Measurements from ENCODE around the gene APOBEC3G.
A peak's percentile ranks its signal among the peaks of the same experiment; 100 is the strongest.

APOBEC3G gene

GRCh38 chr22:39092111-39092862, 15.2 kb downstream of the APOBEC3G start:
- DNase-seq, result no peak

DNA sequence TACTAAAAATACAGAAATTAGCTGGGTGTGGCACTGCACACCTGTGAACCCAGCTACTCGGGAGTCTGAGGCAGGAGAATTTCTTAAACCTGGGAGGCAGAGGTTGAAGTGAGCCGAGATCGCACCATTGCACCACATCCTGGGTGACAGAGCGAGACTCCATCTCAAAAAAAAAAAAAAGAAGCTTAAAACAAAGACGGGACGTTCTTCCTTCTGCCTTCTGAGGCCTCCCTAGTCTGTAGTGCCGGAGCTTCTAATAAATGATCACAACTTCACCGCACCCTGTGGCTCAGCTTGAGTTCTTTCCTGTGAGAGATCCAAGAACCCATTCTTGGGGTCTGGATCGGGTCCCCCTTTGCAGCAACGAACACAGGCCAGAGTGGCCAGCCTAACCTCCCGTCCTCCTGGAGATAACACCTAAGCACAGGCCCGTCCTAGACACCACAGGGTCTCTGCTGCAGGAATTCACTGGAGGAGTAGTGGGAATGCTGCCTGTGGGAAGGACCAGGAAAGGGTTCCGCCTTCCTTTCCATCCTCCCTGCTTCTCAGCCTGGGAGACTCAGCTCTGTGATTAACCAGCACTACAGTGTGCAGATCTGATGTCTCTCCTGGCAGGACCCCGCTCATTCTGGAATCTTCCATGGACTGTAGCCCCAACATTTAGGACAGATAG, 17.8 kb downstream of the APOBEC3G start:
- no peak for DNase-seq

GRCh38 chr22:39095971-39096370, 18.9 kb downstream of the APOBEC3G start:
- no peak for DNase-seq

- no peak for DNase-seq
These were observed 20.3 kb downstream of the APOBEC3G start, which contains the start of gene APOBEC3H for GRCh38 chr22:39097098-39098020. Gene APOBEC3H, plus strand, starts transcription at chr22:39097244. Its CDS starts 3,035 bp downstream, at chr22:39100279.

- peak; percentile 38 for DNase-seq
These were observed 21.0 kb downstream of the APOBEC3G start for GRCh38 chr22:39098026-39098425.

- no peak for DNase-seq
These were observed 21.5 kb downstream of the APOBEC3G start for GRCh38 chr22:39098576-39098975.

GRCh38 chr22:39101226-39101625, 24.2 kb downstream of the APOBEC3G start:
- DNase-seq, result no peak

GRCh38 chr22:39103431-39103830, 26.4 kb downstream of the APOBEC3G start:
- no peak for DNase-seq

GRCh38 chr22:39106326-39106725, 29.3 kb downstream of the APOBEC3G start:
- no peak for DNase-seq

DNA sequence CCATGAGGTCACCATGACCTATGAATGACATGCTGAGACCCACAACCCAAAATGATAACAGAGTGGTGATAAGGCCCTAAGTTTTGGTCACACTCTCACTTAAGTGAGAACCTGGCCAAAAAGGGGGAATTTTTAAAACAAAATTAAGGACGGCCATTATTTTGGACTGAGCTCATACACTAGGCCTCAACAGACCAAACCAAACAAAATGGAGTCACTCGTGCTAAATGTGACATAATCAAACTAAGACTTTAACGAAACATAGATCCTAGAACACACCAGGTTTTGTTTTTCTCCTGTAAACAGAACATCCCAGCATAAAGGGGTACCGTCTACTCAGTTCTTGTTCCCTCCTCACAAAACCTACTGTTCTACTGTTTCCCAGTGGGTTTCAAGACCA, 31.4 kb downstream of the APOBEC3G start:
- DNase-seq, result no peak

- DNase-seq, result no peak
These were observed 32.3 kb downstream of the APOBEC3G start for GRCh38 chr22:39109361-39109760.

- DNase-seq, result no peak
These were observed 33.8 kb downstream of the APOBEC3G start for GRCh38 chr22:39110631-39111561.

GRCh38 chr22:39114112-39114511, 37.0 kb downstream of the APOBEC3G start:
- no peak for DNase-seq

- no peak for DNase-seq
These were observed 38.5 kb downstream of the APOBEC3G start for GRCh38 chr22:39115570-39115969.

- DNase-seq, result no peak
These were observed 39.0 kb downstream of the APOBEC3G start for GRCh38 chr22:39115977-39116621.

DNA sequence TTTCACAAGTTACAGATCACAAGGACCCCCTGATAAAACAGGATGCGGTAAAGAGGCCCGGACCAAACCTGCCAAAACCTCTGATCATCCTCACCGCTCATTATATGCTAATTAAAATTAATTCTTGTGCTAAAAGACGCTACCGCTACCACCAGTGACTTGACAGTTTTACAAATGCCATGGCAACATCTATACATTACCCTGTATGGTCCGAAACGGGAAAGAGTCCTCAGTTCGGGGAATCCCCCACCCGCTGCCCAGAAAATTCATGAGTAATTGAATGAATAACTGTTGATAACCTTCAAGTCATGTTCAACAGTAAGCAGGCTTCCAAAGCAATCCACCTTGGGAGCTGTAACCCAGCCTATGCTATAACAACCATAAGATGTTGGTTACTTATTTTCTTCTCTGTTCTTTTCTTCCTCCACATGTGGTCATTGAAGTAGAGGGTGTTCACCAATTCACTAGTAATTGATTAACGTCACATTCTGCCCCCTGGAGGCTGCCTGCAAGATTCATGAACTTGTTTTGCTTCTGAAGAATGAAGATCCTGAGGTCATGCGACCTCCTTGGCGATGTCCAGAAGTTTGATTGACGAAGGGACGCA, 40.6 kb downstream of the APOBEC3G start:
- DNase-seq, result no peak

- no peak for DNase-seq
These were observed 43.9 kb downstream of the APOBEC3G start for GRCh38 chr22:39120983-39121382.

DNA sequence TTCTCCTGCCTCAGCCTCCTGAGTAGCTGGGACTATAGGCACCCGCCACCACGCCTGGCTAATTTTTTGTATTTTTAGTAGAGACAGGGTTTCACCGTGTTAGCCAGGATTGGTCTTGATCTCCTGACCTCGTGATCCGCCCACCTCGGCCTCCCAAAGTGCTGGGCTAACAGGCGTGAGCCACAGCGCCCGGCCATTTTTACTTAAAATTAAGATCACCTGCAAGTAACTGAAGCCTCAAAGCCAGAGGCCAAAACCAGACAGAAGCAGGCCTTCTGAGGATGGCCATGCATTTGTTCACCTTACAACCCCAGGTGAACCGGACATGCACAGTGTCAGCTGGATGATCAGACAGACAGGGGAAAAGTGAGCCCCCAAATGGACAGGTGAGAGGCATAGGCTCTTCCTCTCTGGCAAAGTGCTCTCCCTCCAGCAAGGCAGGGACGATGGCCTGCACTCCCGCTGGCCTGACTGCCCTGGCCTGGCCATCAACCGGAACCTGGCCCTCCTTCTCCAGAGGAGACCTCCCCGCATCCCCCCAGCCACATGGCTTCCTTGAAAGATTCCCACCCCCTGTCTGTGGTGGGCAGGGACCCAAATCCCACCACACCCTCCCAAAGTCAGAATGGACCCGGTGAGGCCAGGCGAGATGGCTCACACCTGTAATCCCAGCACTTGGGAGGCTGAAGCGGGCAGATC, 45.8 kb downstream of the APOBEC3G start:
- DNase-seq, result no peak

GRCh38 chr22:39123751-39124581, 46.9 kb downstream of the APOBEC3G start:
- DNase-seq, result no peak

DNA sequence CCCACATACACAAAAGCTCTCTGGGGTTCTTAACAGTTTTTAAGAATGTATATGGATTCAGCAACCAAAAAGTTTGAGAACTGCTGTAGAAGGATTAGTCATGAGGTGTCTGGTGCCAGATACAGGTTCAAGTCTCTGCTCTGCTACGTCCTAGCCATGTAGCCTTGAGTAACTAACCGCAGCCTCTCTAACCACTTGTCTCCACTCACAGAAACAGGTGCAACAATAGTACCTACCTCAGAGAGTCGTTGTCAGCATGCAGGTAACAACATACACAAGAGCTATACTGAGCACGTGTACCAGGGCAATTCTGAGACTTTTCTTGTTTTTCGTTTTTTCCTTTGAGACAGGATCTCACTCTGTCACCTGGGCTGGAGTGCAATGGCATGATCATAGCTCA, 48.5 kb downstream of the APOBEC3G start:
- no peak for DNase-seq

Measured in NCI-H510A (cell line).